ENCODE measurements around the gene RAP1GAP2. TPM values are rescaled to one million over a fixed set of nuclear protein-coding genes. Genes with fewer than 3 reads are reported as not detected.

Gene RAP1GAP2
- total RNA-seq, 2 donors from 2014 or later, result 28.9 to 48.3 TPM

GRCh38 chr17:2776589-2777241, 19.5 kb upstream of the RAP1GAP2 start:
- H3K36me3 ChIP-seq, result no peaks in the 10 kb centered on the region
- no peaks in the 10 kb centered on the region for H3K4me1 ChIP-seq (replicated peaks)
- TF ChIP-seq CTCF (IDR thresholded peaks at IDR 0.05) (no peak), POLR2A (IDR thresholded peaks at IDR 0.05) (no peak), POLR2AphosphoS5 (IDR thresholded peaks at IDR 0.05) (no peak)
- no peaks in the 10 kb centered on the region for H3K9me3 ChIP-seq
- no peak for DNase-seq (ENCODE audit: low spot score)
- under 1% methylated on average over 78 of the region's 80 CpGs for WGBS
- peaks cover 11% of the 10 kb centered on the region for H3K27me3 ChIP-seq (replicated peaks; ENCODE audit: insufficient read depth)
- intact Hi-C loops (cut with DNase I), result no loop called here
- H3K27ac ChIP-seq, result no peak overlapping the region
- peak overlapping the region; percentile 4 to 23 for H3K4me3 ChIP-seq

GRCh38 chr17:2777242-2777867, 18.9 kb upstream of the RAP1GAP2 start:
- DNase-seq (ENCODE audit: low spot score), result no peak
- Histone ChIP-seq H3K9me3 (no peaks in the 10 kb centered on the region), H3K27me3 (replicated peaks; ENCODE audit: insufficient read depth) (peaks cover 11% of the 10 kb centered on the region), H3K4me3 (no peak overlapping the region), H3K27ac (no peak overlapping the region), H3K4me1 (replicated peaks) (no peaks in the 10 kb centered on the region), H3K36me3 (no peaks in the 10 kb centered on the region)
- 35% methylated on average over 10 of the region's 11 CpGs for WGBS
- intact Hi-C loops (cut with DNase I), result no loop called here
- TF ChIP-seq POLR2AphosphoS5 (IDR thresholded peaks at IDR 0.05) (no peak), CTCF (IDR thresholded peaks at IDR 0.05) (no peak), POLR2A (IDR thresholded peaks at IDR 0.05) (no peak)

- no peak overlapping the region for H3K27ac ChIP-seq
- TF ChIP-seq POLR2AphosphoS5 (IDR thresholded peaks at IDR 0.05) (no peak), CTCF (IDR thresholded peaks at IDR 0.05) (no peak), POLR2A (IDR thresholded peaks at IDR 0.05) (no peak)
- H3K27me3 ChIP-seq (replicated peaks; ENCODE audit: insufficient read depth), result peaks cover 11% of the 10 kb centered on the region
- H3K9me3 ChIP-seq, result no peaks in the 10 kb centered on the region
- intact Hi-C loops (cut with DNase I), result no loop called here
- 72% methylated on average over 6 of the region's 6 CpGs for WGBS
- no peak for DNase-seq (ENCODE audit: low spot score)
- no peaks in the 10 kb centered on the region for H3K4me1 ChIP-seq (replicated peaks)
- no peak overlapping the region for H3K4me3 ChIP-seq
- H3K36me3 ChIP-seq, result no peaks in the 10 kb centered on the region
Observed at GRCh38 chr17:2778489-2778888, 17.7 kb upstream of the RAP1GAP2 start.

- WGBS, result 83% methylated on average over 7 of the region's 7 CpGs
Observed at GRCh38 chr17:2779545-2779944, 16.7 kb upstream of the RAP1GAP2 start.

More at GRCh38 chr17:2779545-2779944, 16.7 kb upstream of the RAP1GAP2 start:
- no peaks in the 10 kb centered on the region for H3K4me1 ChIP-seq (replicated peaks)
- no peaks in the 10 kb centered on the region for H3K36me3 ChIP-seq
- no peak overlapping the region for H3K4me3 ChIP-seq
- H3K27me3 ChIP-seq (replicated peaks; ENCODE audit: insufficient read depth), result peaks cover 11% of the 10 kb centered on the region
- no peak overlapping the region for H3K27ac ChIP-seq
- DNase-seq (ENCODE audit: low spot score), result no peak
- intact Hi-C loops (cut with DNase I), result no loop called here
- TF ChIP-seq POLR2A (IDR thresholded peaks at IDR 0.05) (no peak), CTCF (IDR thresholded peaks at IDR 0.05) (no peak), POLR2AphosphoS5 (IDR thresholded peaks at IDR 0.05) (no peak)
- no peaks in the 10 kb centered on the region for H3K9me3 ChIP-seq
